NCI-H345 treated with DMSO at 0.1 percent for 48 hours (cell line): ENCODE results near the gene RTN4IP1.

ENCODE experiments used
- DNase-seq: peaks from one replicate; lab custom pipeline; 2025; ENCODE audit not compliant: unreplicated experiment; lab: John Stamatoyannopoulos, UW

RTN4IP1 gene

GRCh38 chr6:106525107-106525881, 104.0 kb downstream of the RTN4IP1 start:
- no peak for DNase-seq

- DNase-seq: no peak
These were observed 106.6 kb downstream of the RTN4IP1 start for GRCh38 chr6:106522562-106523250.
